Right lobe of liver (tissue), 6 donors: ENCODE results near the gene PATL1. TPM values are rescaled to one million over a fixed set of nuclear protein-coding genes. Genes with fewer than 3 reads are reported as not detected.

Experiments used
- ATAC-seq, 4 donors: fragments of 200-7000 bp; cut with Tn5 transposase; one replicate each; pipeline ENCODE4 v1.9.1; 2020; ENCODE audit warnings: mild to moderate bottlenecking in 4 of 4, moderate library complexity in 4 of 4
- DNase-seq, 3 donors: peaks; one replicate each; pipeline ENCODE4 v3.0.0-alpha.2; 2020
- H3K27ac ChIP-seq, 3 donors: fragments of 200-600 bp; one replicate each; pipeline ENCODE4 v1.8.0; 2022
- H3K27me3 ChIP-seq, 2 donors: fragments of 200-600 bp; one replicate each; pipeline ENCODE4 v1.8.0; 2022
- H3K36me3 ChIP-seq, 4 donors: fragments of 200-600 bp; sonication (generic) in 1 of 4; one replicate each; pipeline versions ENCODE4 v1.5.1 to v1.8.0; 2017 to 2022; ENCODE audit warnings: control low read depth in 1 of 4
- H3K4me1 ChIP-seq, 4 donors: fragments of 200-600 bp; sonication (generic) in 1 of 4; one replicate each; pipeline versions ENCODE4 v1.5.1 to v1.8.0; 2017 to 2022; ENCODE audit warnings: control low read depth in 1 of 4
- H3K4me3 ChIP-seq, 3 donors: fragments of 200-600 bp; one replicate each; pipeline ENCODE4 v1.8.0; 2022
- H3K9me3 ChIP-seq, 4 donors: fragments of 200-600 bp; sonication (generic) in 1 of 4; one replicate each; pipeline versions ENCODE4 v1.5.1 to v1.8.0; 2017 to 2022; ENCODE audit warnings: control low read depth in 1 of 4
- CTCF ChIP-seq, 4 donors: fragments of 200-600 bp in 3 of 4; fragments of 450-650 bp in 1 of 4; IDR thresholded peaks; one replicate each; pipeline versions ENCODE4 v1.5.1 to v1.8.0; 2016 to 2022; ENCODE audit warnings: antibody characterized with exemption in 4 of 4, mild to moderate bottlenecking in 2 of 4
- POLR2A ChIP-seq: fragments of 450-650 bp; IDR thresholded peaks from one replicate; pipeline ENCODE4 v1.6.1; 2017; ENCODE audit warnings: antibody characterized with exemption, mild to moderate bottlenecking
- WGBS: methylation state at CpG from one replicate; pipeline ENCODE4 v1.1.6; 2018; ENCODE audit warnings: low coverage, low lambda C conversion rate; ENCODE audit not compliant: insufficient coverage; ENCODE audit errors: missing lambda C conversion rate; 5-methylcytosine and 5-hydroxymethylcytosine counted together
- intact Hi-C, 2 donors: fragments of 100-400 bp; cut with DNase I; formaldehyde crosslinking; loops; one replicate each; pipeline versions ENCODE4 v1.11.2 to v1.14.1; 2022
- total RNA-seq, 6 experiments: library from RNA; depleted of rRNA in 2 of 6; stranded (reverse); fragments of >200 nt in 2 of 6; fragmentation: NEBNext Ultra II Directional in 3 of 6; extraction: Animal tissue kit (Norgen Biotek cat#: 25700) in 3 of 6; gene quantifications; one replicate each; pipeline versions ENCODE4 v1.1.0 to v1.2.4, GENCODE V29; 2016 to 2023
- donor health status: DM: no; HTN: yes; CAD: no.
- donor health status: DM: no; HTN: no; CAD: no.
- donor health status: DM: no; HTN: no; CAD: no.
- donor health status: DM: no; HTN: yes; CAD: no.
- donor health status: DM: no; HTN: yes; CAD: no.

PATL1 gene
- total RNA-seq, 6 experiments from 2014 or later, result 13.8 to 27.6 (median 21.1) TPM

GRCh38 chr11:59611570-59612565 is 57.0 kb downstream of the PATL1 start:
- ATAC-seq (peak; percentile 19 to 49 (median 28)), DNase-seq (peak in 2 of 3 donors; percentile 29 to 84)
- peaks cover 0 to 36% (median 28%) of the 10 kb centered on the region in 4 donors for H3K36me3 ChIP-seq
- H3K4me1 ChIP-seq, result peaks cover 0 to 47% (median 15%) of the 10 kb centered on the region in 4 donors
- no peaks in the 10 kb centered on the region for H3K9me3 ChIP-seq
- no peak for TF ChIP-seq CTCF (IDR thresholded peaks at IDR 0.05)
- peak; percentile 94 for TF ChIP-seq POLR2A
- peak overlapping the region; percentile 75 to 89 (median 85) for H3K27ac ChIP-seq
- 35% methylated on average over 6 of the region's 6 CpGs for WGBS
- intact Hi-C loops, result loop anchor here in 1 of 2 donors (10.0 kb wide), 1 partner anchor 53 kb away; the partner anchor contains the start of gene PATL1
- no peaks in the 10 kb centered on the region for H3K27me3 ChIP-seq
- peak overlapping the region in 2 of 3 donors; percentile 30 to 31 for H3K4me3 ChIP-seq

GRCh38 chr11:59610289-59610688 is 58.5 kb downstream of the PATL1 start:
- Histone ChIP-seq H3K36me3 (peaks cover 0 to 52% (median 40%) of the 10 kb centered on the region in 4 donors), H3K27me3 (no peaks in the 10 kb centered on the region), H3K27ac (peak overlapping the region in 2 of 3 donors; percentile 85 to 89), H3K4me3 (no peak overlapping the region), H3K4me1 (peaks cover 0 to 47% (median 15%) of the 10 kb centered on the region in 4 donors), H3K9me3 (no peaks in the 10 kb centered on the region)
- 87% methylated on average over 4 of the region's 7 CpGs for WGBS
- ATAC-seq (no peak), DNase-seq (no peak)
- no peak for TF ChIP-seq POLR2A
- TF ChIP-seq CTCF (IDR thresholded peaks at IDR 0.05), result no peak
- intact Hi-C loops, result loop anchor here in 1 of 2 donors (10.0 kb wide), 1 partner anchor 55 kb away; the partner anchor contains the start of gene PATL1

- Histone ChIP-seq H3K27ac (no peak overlapping the region), H3K4me1 (peaks cover 0 to 38% (median 11%) of the 10 kb centered on the region in 4 donors), H3K4me3 (no peak overlapping the region), H3K36me3 (peaks cover 0 to 60% (median 45%) of the 10 kb centered on the region in 4 donors), H3K9me3 (no peaks in the 10 kb centered on the region), H3K27me3 (no peaks in the 10 kb centered on the region)
- no peak for TF ChIP-seq CTCF (IDR thresholded peaks at IDR 0.05)
- TF ChIP-seq POLR2A, result no peak
- intact Hi-C loops, result no loop called here
- ATAC-seq (no peak), DNase-seq (no peak)
- WGBS, result 95% methylated on average over 6 of the region's 6 CpGs
Observed at GRCh38 chr11:59607703-59608454, 61.0 kb downstream of the PATL1 start.

- intact Hi-C loops, result no loop called here
- DNase-seq (no peak), ATAC-seq (peak; percentile 18 to 52 (median 40))
- WGBS, result 26% methylated on average over 3 of the region's 6 CpGs
- H3K27ac ChIP-seq, result peak overlapping the region; percentile 14 to 88 (median 75)
- peaks cover 0 to 28% (median 8%) of the 10 kb centered on the region in 4 donors for H3K4me1 ChIP-seq
- no peaks in the 10 kb centered on the region for H3K9me3 ChIP-seq
- H3K36me3 ChIP-seq, result peaks cover 0 to 74% (median 48%) of the 10 kb centered on the region in 4 donors
- no peak for TF ChIP-seq CTCF (IDR thresholded peaks at IDR 0.05)
- no peak for TF ChIP-seq POLR2A
- H3K4me3 ChIP-seq, result no peak overlapping the region
- no peaks in the 10 kb centered on the region for H3K27me3 ChIP-seq
Observed at GRCh38 chr11:59602432-59602831, 66.4 kb downstream of the PATL1 start.
